Astrocyte (in vitro differentiated cells and primary cell): ENCODE results near the gene TJAP1. TPM values are rescaled to one million over a fixed set of nuclear protein-coding genes. Genes with fewer than 3 reads are reported as not detected.
A peak's percentile ranks its signal among the peaks of the same experiment; 100 is the strongest.
"Not testable (repeated sequence)": the region's sequence is repeated elsewhere in the genome, so short reads cannot be mapped to it uniquely, and the experiment has no call there.

Experiments
- DNase-seq: peaks from one replicate; pipeline ENCODE4 v3.0.0-alpha.2; 2010; ENCODE audit warnings: low read depth
- FAIRE-seq: peaks from 2 replicates; lab custom pipeline; 2011; peaks lifted over from hg19 to GRCh38; lab: Jason Lieb, UNC
- H2AFZ ChIP-seq: 2 replicates; pipeline ENCODE4 v1.6.0; 2012; ENCODE audit warnings: low read depth, low read length, inconsistent platforms
- H3K27ac ChIP-seq: 2 replicates; pipeline ENCODE4 v1.5.1; 2011; ENCODE audit warnings: low read depth, low read length, inconsistent platforms
- H3K27me3 ChIP-seq: 2 replicates; pipeline ENCODE4 v1.6.0; 2011; ENCODE audit warnings: low read length, inconsistent platforms; ENCODE audit not compliant: insufficient read depth
- H3K36me3 ChIP-seq: 2 replicates; pipeline ENCODE4 v1.5.1; 2011; ENCODE audit warnings: low read length, inconsistent platforms; ENCODE audit not compliant: insufficient read depth
- H3K4me1 ChIP-seq: 2 replicates; pipeline ENCODE4 v1.5.1; 2011; ENCODE audit warnings: low read length, inconsistent platforms; ENCODE audit not compliant: insufficient read depth
- H3K4me2 ChIP-seq: 2 replicates; pipeline ENCODE4 v1.6.0; 2012; ENCODE audit warnings: low read length, inconsistent platforms
- H3K4me3 ChIP-seq: 2 replicates; pipeline ENCODE4 v1.5.1; 2011; ENCODE audit warnings: low read depth, mild to moderate bottlenecking, low read length, inconsistent platforms; ENCODE audit not compliant: insufficient read depth
- H3K79me2 ChIP-seq: 2 replicates; pipeline ENCODE4 v1.6.0; 2012; ENCODE audit warnings: mild to moderate bottlenecking, low read length, inconsistent platforms; ENCODE audit not compliant: insufficient read depth
- H3K9ac ChIP-seq: 2 replicates; pipeline ENCODE4 v1.6.0; 2012; ENCODE audit warnings: mild to moderate bottlenecking, low read length, inconsistent platforms
- H3K9me3 ChIP-seq: 2 replicates; pipeline ENCODE4 v1.5.1; 2012; ENCODE audit warnings: low read depth, mild to moderate bottlenecking, low read length, inconsistent platforms; ENCODE audit not compliant: insufficient read depth
- H4K20me1 ChIP-seq: 2 replicates; pipeline ENCODE4 v1.6.0; 2012; ENCODE audit warnings: low read length, inconsistent platforms; ENCODE audit not compliant: insufficient read depth
- H3K27ac Mint-ChIP-seq: one replicate; pipeline ENCODE4 v1.8.0; 2021; ENCODE audit warnings: mild to moderate bottlenecking, mixed read lengths; ENCODE audit not compliant: unreplicated experiment
- H3K27me3 Mint-ChIP-seq: one replicate; pipeline ENCODE4 v1.8.0; 2021; ENCODE audit warnings: low read depth, mixed read lengths; ENCODE audit not compliant: unreplicated experiment
- H3K36me3 Mint-ChIP-seq: one replicate; pipeline ENCODE4 v1.8.0; 2021; ENCODE audit warnings: low read depth, mixed read lengths; ENCODE audit not compliant: unreplicated experiment
- H3K4me1 Mint-ChIP-seq: one replicate; pipeline ENCODE4 v1.8.0; 2021; ENCODE audit warnings: low read depth, mixed read lengths; ENCODE audit not compliant: unreplicated experiment
- H3K4me3 Mint-ChIP-seq: one replicate; pipeline ENCODE4 v1.8.0; 2021; ENCODE audit warnings: mild to moderate bottlenecking, moderate library complexity, mixed read lengths; ENCODE audit not compliant: unreplicated experiment
- H3K9me3 Mint-ChIP-seq: one replicate; pipeline ENCODE4 v1.8.0; 2021; ENCODE audit warnings: mild to moderate bottlenecking, mixed read lengths; ENCODE audit not compliant: unreplicated experiment
- CTCF ChIP-seq: IDR thresholded peaks from 2 replicates; pipeline ENCODE4 v1.5.1; 2011; ENCODE audit warnings: low read depth, mild to moderate bottlenecking, inconsistent platforms, low read length, moderate library complexity; ENCODE audit not compliant: insufficient read depth
- EZH2 ChIP-seq: IDR thresholded peaks from 2 replicates; pipeline ENCODE4 v1.6.1; 2012; ENCODE audit warnings: mild to moderate bottlenecking, low read length, inconsistent platforms; ENCODE audit not compliant: insufficient read depth
- total RNA-seq: library from RNA; stranded (reverse); gene quantifications from 2 replicates; pipeline ENCODE4 v1.2.1, GENCODE V29; 2021

The TJAP1 gene
- total RNA-seq, 1 donor from 2014 or later: 26.6 TPM

GRCh38 chr6:43532201-43532600 lies 54.8 kb downstream of the TJAP1 start:
- no peaks in the 10 kb centered on the region for H3K27me3 ChIP-seq
- peaks cover 36% of the 10 kb centered on the region for H3K36me3 ChIP-seq
- no peak overlapping the region for H3K4me2 ChIP-seq
- no peaks in the 10 kb centered on the region for H3K79me2 ChIP-seq
- Mint-ChIP-seq H3K27ac (peak overlapping the region; percentile 85), H3K36me3 (peaks cover 28% of the 10 kb centered on the region), H3K4me1 (peaks cover 14% of the 10 kb centered on the region), H3K27me3 (no peaks in the 10 kb centered on the region), H3K9me3 (no peaks in the 10 kb centered on the region), H3K4me3 (peak overlapping the region; percentile 31)
- H2AFZ ChIP-seq: no peak overlapping the region
- DNase-seq (peak; percentile 34), FAIRE-seq (no peak)
- H3K9me3 ChIP-seq: no peaks in the 10 kb centered on the region
- no peak overlapping the region for H3K9ac ChIP-seq
- peak overlapping the region; percentile 55 for H3K27ac ChIP-seq
- no peaks in the 10 kb centered on the region for H3K4me1 ChIP-seq
- no peaks in the 10 kb centered on the region for H4K20me1 ChIP-seq
- no peak overlapping the region for H3K4me3 ChIP-seq
- no peak for TF ChIP-seq CTCF
- TF ChIP-seq EZH2: no peak

GRCh38 chr6:43538986-43539385 lies 61.6 kb downstream of the TJAP1 start:
- not testable (repeated sequence) for DNase-seq, H4K20me1 ChIP-seq, H3K4me3 ChIP-seq, H3K27me3 ChIP-seq, H3K79me2 ChIP-seq, H3K4me1 ChIP-seq, H3K9ac ChIP-seq, H3K9me3 ChIP-seq, H2AFZ ChIP-seq, H3K9me3 Mint-ChIP-seq, H3K4me1 Mint-ChIP-seq, H3K27ac ChIP-seq, H3K4me3 Mint-ChIP-seq, H3K27me3 Mint-ChIP-seq, H3K27ac Mint-ChIP-seq, H3K4me2 ChIP-seq, FAIRE-seq
- H3K36me3 Mint-ChIP-seq: peaks cover 17% of the 10 kb centered on the region
- H3K36me3 ChIP-seq: peaks cover 21% of the 10 kb centered on the region

GRCh38 chr6:43539409-43539808 lies 62.0 kb downstream of the TJAP1 start:
- not testable (repeated sequence) for H3K27ac ChIP-seq, H3K4me1 ChIP-seq, DNase-seq, H2AFZ ChIP-seq, FAIRE-seq, H3K4me3 Mint-ChIP-seq, H3K4me3 ChIP-seq, H3K9ac ChIP-seq, H3K4me1 Mint-ChIP-seq, H3K4me2 ChIP-seq, H4K20me1 ChIP-seq, H3K9me3 Mint-ChIP-seq, H3K79me2 ChIP-seq, H3K27me3 ChIP-seq, H3K27me3 Mint-ChIP-seq, H3K27ac Mint-ChIP-seq, H3K9me3 ChIP-seq
- H3K36me3 ChIP-seq: peaks cover 23% of the 10 kb centered on the region
- peaks cover 17% of the 10 kb centered on the region for H3K36me3 Mint-ChIP-seq

- Mint-ChIP-seq H3K27ac (no peak overlapping the region), H3K4me3 (no peak overlapping the region), H3K9me3 (peaks cover 2% of the 10 kb centered on the region), H3K36me3 (peaks cover 17% of the 10 kb centered on the region), H3K27me3 (no peaks in the 10 kb centered on the region), H3K4me1 (no peaks in the 10 kb centered on the region)
- Histone ChIP-seq H3K9ac (no peak overlapping the region), H3K27me3 (no peaks in the 10 kb centered on the region), H2AFZ (no peak overlapping the region), H3K4me3 (no peak overlapping the region), H4K20me1 (peaks cover 3% of the 10 kb centered on the region), H3K36me3 (peaks cover 28% of the 10 kb centered on the region), H3K27ac (no peak overlapping the region), H3K79me2 (no peaks in the 10 kb centered on the region), H3K4me1 (no peaks in the 10 kb centered on the region), H3K4me2 (no peak overlapping the region), H3K9me3 (no peaks in the 10 kb centered on the region)
- FAIRE-seq: no peak
- no peak for DNase-seq
- no peak for TF ChIP-seq EZH2
Observed at GRCh38 chr6:43540507-43540906, 63.1 kb downstream of the TJAP1 start.
